Activated CD8-positive, alpha-beta memory T cell treated with anti-CD3 and anti-CD28 coated beads, Interleukin-2, amount 50 U/mL, for 1 hour (primary cell): ENCODE measurements around the gene FUT3.
"Not testable (repeated sequence)": the region's sequence is repeated elsewhere in the genome, so short reads cannot be mapped to it uniquely, and the experiment has no call there.

Experiments used
- DNase-seq: peaks from one replicate; pipeline ENCODE4 v3.0.0-alpha.2; 2020; ENCODE audit errors: extremely low read depth

FUT3 gene

GRCh38 chr19:5881543-5882299 is 30.5 kb upstream of the FUT3 start:
- no peak for DNase-seq

- DNase-seq, result no peak
Measured at GRCh38 chr19:5880604-5881078, 29.4 kb upstream of the FUT3 start.

- DNase-seq, result no peak
Measured at GRCh38 chr19:5880196-5880595, 28.9 kb upstream of the FUT3 start.

GRCh38 chr19:5877882-5878281 is 26.6 kb upstream of the FUT3 start:
- no peak for DNase-seq

GRCh38 chr19:5877427-5877826 is 26.2 kb upstream of the FUT3 start:
- no peak for DNase-seq

- DNase-seq, result not testable (repeated sequence)
Measured at GRCh38 chr19:5874496-5874895, 23.2 kb upstream of the FUT3 start.

GRCh38 chr19:5873617-5874199 is 22.5 kb upstream of the FUT3 start:
- no peak for DNase-seq

- DNase-seq, result no peak
Measured at GRCh38 chr19:5870986-5871394, 19.7 kb upstream of the FUT3 start.

- DNase-seq, result no peak
Measured at GRCh38 chr19:5867201-5868136, 16.2 kb upstream of the FUT3 start.

- no peak for DNase-seq
Measured at GRCh38 chr19:5865772-5866171, 14.5 kb upstream of the FUT3 start.

GRCh38 chr19:5864725-5865486 is 13.7 kb upstream of the FUT3 start:
- no peak for DNase-seq

GRCh38 chr19:5864013-5864720 is 12.9 kb upstream of the FUT3 start:
- DNase-seq, result no peak

GRCh38 chr19:5863030-5863665 is 11.9 kb upstream of the FUT3 start:
- DNase-seq, result no peak

- no peak for DNase-seq
Measured at GRCh38 chr19:5857203-5858081, 6.2 kb upstream of the FUT3 start.

GRCh38 chr19:5855151-5855550 is 3.9 kb upstream of the FUT3 start:
- DNase-seq, result not testable (repeated sequence)

- DNase-seq, result not testable (repeated sequence)
Measured at GRCh38 chr19:5854121-5854520, 2.9 kb upstream of the FUT3 start.

GRCh38 chr19:5850743-5851293 is 431 bp downstream of the FUT3 start:
- DNase-seq, result no peak

GRCh38 chr19:5850189-5850588 is 1.1 kb downstream of the FUT3 start:
- DNase-seq, result no peak

GRCh38 chr19:5848621-5849020 is 2.6 kb downstream of the FUT3 start:
- not testable (repeated sequence) for DNase-seq
